Gastroesophageal sphincter (tissue), 3 donors: ENCODE data around the gene SLC5A11.

Source experiments
- EP300 ChIP-seq: sonication (generic); formaldehyde crosslinking; IDR thresholded peaks from one replicate; pipeline ENCODE4 v1.6.1; 2017; ENCODE audit warnings: antibody characterized with exemption, mild to moderate bottlenecking
- POLR2A ChIP-seq, 2 donors: fragments of 450-650 bp; IDR thresholded peaks; one replicate each; pipeline ENCODE4 v1.6.1; 2017; ENCODE audit warnings: antibody characterized with exemption in 2 of 2, mild to moderate bottlenecking in 2 of 2, moderate library complexity in 1 of 2
- POLR2AphosphoS5 ChIP-seq: sonication (generic); formaldehyde crosslinking; IDR thresholded peaks from one replicate; pipeline ENCODE4 v1.6.1; 2017; ENCODE audit warnings: antibody characterized with exemption
- TF ChIP-seq, protein P1 (sequence below), 4 experiments: fragments of 200-600 bp in 2 of 4; fragments of 450-650 bp in 2 of 4; sonication (generic) in 1 of 4; IDR thresholded peaks; one replicate each; pipeline ENCODE4 v1.5.1; 2017 to 2019; ENCODE audit warnings: antibody characterized with exemption in 4 of 4, mild to moderate bottlenecking in 2 of 4, moderate library complexity in 2 of 4

- TF ChIP-seq, protein P1, sequence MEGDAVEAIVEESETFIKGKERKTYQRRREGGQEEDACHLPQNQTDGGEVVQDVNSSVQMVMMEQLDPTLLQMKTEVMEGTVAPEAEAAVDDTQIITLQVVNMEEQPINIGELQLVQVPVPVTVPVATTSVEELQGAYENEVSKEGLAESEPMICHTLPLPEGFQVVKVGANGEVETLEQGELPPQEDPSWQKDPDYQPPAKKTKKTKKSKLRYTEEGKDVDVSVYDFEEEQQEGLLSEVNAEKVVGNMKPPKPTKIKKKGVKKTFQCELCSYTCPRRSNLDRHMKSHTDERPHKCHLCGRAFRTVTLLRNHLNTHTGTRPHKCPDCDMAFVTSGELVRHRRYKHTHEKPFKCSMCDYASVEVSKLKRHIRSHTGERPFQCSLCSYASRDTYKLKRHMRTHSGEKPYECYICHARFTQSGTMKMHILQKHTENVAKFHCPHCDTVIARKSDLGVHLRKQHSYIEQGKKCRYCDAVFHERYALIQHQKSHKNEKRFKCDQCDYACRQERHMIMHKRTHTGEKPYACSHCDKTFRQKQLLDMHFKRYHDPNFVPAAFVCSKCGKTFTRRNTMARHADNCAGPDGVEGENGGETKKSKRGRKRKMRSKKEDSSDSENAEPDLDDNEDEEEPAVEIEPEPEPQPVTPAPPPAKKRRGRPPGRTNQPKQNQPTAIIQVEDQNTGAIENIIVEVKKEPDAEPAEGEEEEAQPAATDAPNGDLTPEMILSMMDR (IDR thresholded peaks at IDR 0.05) = no peak
- TF ChIP-seq POLR2A (IDR thresholded peaks at IDR 0.05) (no peak), EP300 (no peak), POLR2AphosphoS5 (no peak)
Observed at GRCh38 chr16:24931091-24931490, 85.3 kb downstream of the SLC5A11 start.
